GM18526 (cell line): ENCODE data around the gene KLKB1.

ENCODE experiments used
- POLR2A ChIP-seq: IDR thresholded peaks from 3 replicates; pipeline ENCODE4 v1.6.1; 2011; ENCODE audit not compliant: insufficient read length; ENCODE audit errors: extremely low read depth

KLKB1 gene

GRCh38 chr4:186227221-186227620 lies at the start of gene KLKB1:
Gene KLKB1, plus strand, starts transcription at chr4:186227507. Its CDS starts 689 bp downstream, at chr4:186228196.
- no peak for TF ChIP-seq POLR2A

DNA sequence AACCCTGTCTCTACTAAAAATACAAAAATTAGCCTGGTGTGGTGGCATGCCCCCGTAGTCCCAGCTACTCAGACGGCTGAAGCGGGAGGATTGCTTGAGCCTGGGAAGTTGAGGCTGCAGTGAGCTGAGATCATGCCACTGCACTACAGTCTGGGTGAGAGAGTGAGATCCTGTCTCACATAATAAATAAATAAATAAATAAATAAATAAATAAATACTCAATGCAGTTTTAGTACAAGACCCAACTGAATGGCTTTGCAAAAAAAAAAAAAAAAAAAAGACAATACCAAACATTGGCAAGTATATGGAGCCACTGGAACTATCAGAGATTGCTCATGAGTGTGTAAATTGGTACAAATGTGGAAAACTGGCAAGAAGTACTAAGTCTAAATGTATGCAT lies 39.2 kb upstream of the KLKB1 start:
- TF ChIP-seq POLR2A, result no peak

GRCh38 chr4:186189656-186190055 lies 37.7 kb upstream of the KLKB1 start:
- peak; percentile 24 for TF ChIP-seq POLR2A

- no peak for TF ChIP-seq POLR2A
These were observed 36.6 kb upstream of the KLKB1 start for GRCh38 chr4:186190581-186191199.

DNA sequence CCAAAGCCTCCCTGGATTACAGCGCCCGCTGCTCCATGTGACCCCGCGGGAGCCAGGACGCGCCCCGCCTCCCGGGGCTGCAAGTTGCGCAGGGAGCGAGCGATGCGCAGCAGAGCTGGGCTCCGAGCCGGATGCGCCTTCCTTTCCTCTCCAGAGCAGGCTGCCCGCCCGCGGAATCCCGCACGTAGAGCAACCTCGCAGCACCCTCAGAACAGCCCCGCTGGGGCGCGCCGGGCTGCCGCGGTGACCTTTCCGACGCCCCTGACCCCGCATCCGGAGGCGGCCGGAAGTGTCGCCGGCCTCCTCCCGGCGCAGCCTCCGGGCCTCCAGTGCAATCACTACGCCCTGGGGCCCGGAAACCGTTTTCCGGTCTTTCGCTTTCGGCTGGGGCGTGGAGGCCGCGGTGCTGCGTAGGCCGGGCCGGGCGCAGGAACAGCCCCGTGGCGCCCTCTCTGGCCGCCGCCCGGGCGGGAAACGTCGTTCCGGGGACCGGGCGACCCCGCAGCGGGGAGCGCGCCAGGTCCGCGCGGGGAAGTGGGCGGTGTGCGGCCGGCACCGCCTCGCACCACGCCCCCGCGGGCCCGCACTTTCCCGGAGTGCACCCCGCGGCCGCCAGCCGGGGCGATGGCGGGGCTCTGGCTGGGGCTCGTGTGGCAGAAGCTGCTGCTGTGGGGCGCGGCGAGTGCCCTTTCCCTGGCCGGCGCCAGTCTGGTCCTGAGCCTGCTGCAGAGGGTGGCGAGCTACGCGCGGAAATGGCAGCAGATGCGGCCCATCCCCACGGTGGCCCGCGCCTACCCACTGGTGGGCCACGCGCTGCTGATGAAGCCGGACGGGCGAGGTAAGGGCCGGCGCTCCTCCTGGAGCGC lies 35.9 kb upstream of the KLKB1 start, which contains the start of gene CYP4V2:
Gene CYP4V2, plus strand, starts transcription at position 368 of the 866 bp plus-strand sequence. Its CDS starts 257 bp downstream, at position 625.
- TF ChIP-seq POLR2A, result peak; percentile 53

DNA sequence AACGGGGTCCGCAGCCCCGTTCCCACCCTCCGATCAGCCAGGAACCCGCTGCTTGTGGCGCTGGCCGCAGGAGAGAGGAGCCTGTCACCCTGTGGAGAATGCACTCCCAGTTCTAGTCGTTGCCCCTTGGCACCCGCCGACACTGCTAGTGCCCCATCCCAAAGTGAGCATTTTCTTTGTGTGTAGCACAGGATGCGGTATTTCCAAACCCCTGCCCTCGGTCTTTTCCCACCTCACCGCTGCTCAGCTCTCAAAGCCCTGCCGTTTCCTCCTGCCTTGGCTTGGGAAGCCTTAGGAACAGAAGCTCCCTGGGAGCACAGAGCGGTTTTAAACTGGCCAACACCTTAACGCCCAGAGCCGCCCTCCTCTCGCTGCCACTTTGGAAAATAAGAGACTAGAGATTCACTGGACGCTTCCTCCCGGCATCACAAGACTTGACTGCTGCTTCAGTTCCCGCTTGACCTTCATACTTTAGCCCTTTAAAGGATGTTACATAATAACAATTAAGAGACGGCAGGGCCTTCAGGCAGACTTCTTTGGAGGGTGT lies 35.2 kb upstream of the KLKB1 start:
- no peak for TF ChIP-seq POLR2A

- no peak for TF ChIP-seq POLR2A
These were observed 33.5 kb upstream of the KLKB1 start for GRCh38 chr4:186193851-186194250.

- TF ChIP-seq POLR2A, result no peak
These were observed 31.2 kb upstream of the KLKB1 start for GRCh38 chr4:186196063-186196462.

- no peak for TF ChIP-seq POLR2A
These were observed 26.8 kb upstream of the KLKB1 start for GRCh38 chr4:186200516-186200915.

- no peak for TF ChIP-seq POLR2A
These were observed 26.3 kb upstream of the KLKB1 start for GRCh38 chr4:186201010-186201409.

- no peak for TF ChIP-seq POLR2A
These were observed 25.6 kb upstream of the KLKB1 start for GRCh38 chr4:186201535-186202230.

GRCh38 chr4:186202490-186203140 lies 24.7 kb upstream of the KLKB1 start:
- no peak for TF ChIP-seq POLR2A

DNA sequence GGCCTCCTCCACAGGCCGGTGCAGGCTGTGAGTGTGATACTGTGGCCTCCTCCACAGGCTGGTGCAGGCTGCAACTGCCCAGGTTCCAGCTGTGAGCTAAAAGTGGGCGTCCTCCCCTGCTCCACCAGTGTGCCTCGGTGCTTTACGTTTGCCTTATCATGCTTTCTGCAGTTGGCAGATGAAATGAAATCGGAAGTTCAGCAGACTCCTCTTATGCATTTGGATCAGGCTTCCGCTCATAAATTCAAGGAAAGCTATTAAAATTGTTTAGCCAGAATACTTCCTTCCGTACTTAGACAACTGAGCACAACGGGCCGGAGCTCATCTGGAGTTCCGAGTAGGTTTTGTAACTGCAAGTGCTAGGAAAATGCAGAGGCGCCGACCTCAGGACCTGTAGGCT lies 23.9 kb upstream of the KLKB1 start:
- no peak for TF ChIP-seq POLR2A

GRCh38 chr4:186204103-186204559 lies 23.2 kb upstream of the KLKB1 start:
- TF ChIP-seq POLR2A, result no peak

- no peak for TF ChIP-seq POLR2A
These were observed 22.6 kb upstream of the KLKB1 start for GRCh38 chr4:186204686-186205085.

GRCh38 chr4:186205156-186205555 lies 22.2 kb upstream of the KLKB1 start:
- TF ChIP-seq POLR2A, result no peak
